ENCODE data around the gene TLCD3B. TPM values are rescaled to one million over a fixed set of nuclear protein-coding genes. Genes with fewer than 3 reads are reported as not detected.

TLCD3B gene
- total and polyA plus RNA-seq, 2 of the 4 experiments (the other 2 are of a cell fraction): 0.19 TPM; not detected in 1

DNA sequence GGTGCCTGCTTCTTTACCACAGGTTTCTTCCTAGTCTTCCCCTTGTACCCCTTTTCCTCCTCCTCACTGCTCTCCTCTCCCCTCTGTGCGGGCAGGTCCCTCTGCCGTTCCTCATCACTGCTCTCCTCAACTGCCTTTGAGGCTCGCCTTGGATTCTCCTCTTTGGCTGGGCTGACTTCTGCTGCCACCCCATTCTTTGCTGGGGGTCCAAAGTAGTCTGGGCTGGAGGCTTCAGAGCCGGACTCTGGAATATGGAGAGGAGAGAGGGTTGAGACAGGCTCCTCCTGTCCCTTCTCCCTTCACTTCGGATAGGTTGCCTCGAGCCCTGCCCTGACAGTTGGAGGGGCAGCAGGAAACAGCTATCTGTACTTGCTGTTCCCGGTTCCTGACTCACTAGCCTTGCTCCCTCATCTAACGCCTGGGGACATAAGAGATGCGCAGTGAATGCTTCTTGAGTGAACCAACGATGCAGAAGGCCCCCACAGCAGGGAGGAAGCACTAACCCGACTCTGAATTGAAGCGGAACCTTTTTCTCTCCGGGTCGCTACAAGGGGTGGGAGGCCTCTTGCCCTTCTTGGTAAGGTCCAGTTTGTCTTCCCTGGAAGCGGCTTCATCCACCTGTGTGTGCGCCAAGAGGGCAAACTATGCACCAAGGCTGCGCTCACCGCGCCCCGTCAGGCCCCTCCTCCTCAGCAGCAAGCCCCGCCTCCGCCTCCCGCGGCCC is 36.3 kb downstream of the TLCD3B start:
- H3K56ac ChIP-seq (ENCODE audit: extremely low read depth, insufficient read depth, low read length): peak overlapping the region; percentile 56; the same call in 1 of the 2 replicates
- peak overlapping the region; percentile 2 for H3K14ac ChIP-seq (replicated peaks; ENCODE audit: low read depth, low read length)
- peak overlapping the region; percentile 70 for H3K4me2 ChIP-seq (ENCODE audit: low read depth, low read length)
- BruUV-seq (replicated peaks): no TSS peak
- peak overlapping the region; percentile 68 for H2AK9ac ChIP-seq (replicated peaks; ENCODE audit: low read depth, low read length, poor library complexity)
- peak overlapping the region; percentile 64 for H3K4ac ChIP-seq (ENCODE audit: low read depth, low read length)
- peak overlapping the region; percentile 67; the same call in 1 of the 2 replicates for H3K23ac ChIP-seq (ENCODE audit: low read depth, low read length)
- H3K36me3 ChIP-seq (ENCODE audit: control insufficient read depth, insufficient read depth, low read length): peaks cover 18% of the 10 kb centered on the region
- H2BK15ac ChIP-seq (ENCODE audit: low read depth, low read length): no peak overlapping the region
- H3K9me1 ChIP-seq (ENCODE audit: insufficient read depth, low read length): peaks cover 7% of the 10 kb centered on the region; the same call in 1 of the 2 replicates
- peak; percentile 66 for DNase-seq
- no peak overlapping the region; the same call in 1 of the 2 replicates for H2BK120ac ChIP-seq (ENCODE audit: low read depth, low read length)
- H3K79me1 ChIP-seq (ENCODE audit: low read depth in 1 of 2, low read length in 2 of 2): peaks cover 13 to 45% of the 10 kb centered on the region in 2 experiments; a peak in 3 of 4 replicates
- intact Hi-C loops (cut with micrococcal nuclease): loop anchor here (2.0 to 5.0 kb wide), 2 partner anchors 67 to 132 kb away; partner anchors contain the start of genes CDIPT and KCTD13
- POLR2A ChIA-PET (ENCODE audit: unreplicated experiment): no interaction called here
- peaks cover 8% of the 10 kb centered on the region for H3K4me1 ChIP-seq (ENCODE audit: control insufficient read depth, insufficient read depth, low read length)
- no peaks in the 10 kb centered on the region for H3K27me3 ChIP-seq (ENCODE audit: control insufficient read depth, insufficient read depth, low read length)
- no peaks in the 10 kb centered on the region for H4K20me1 ChIP-seq (ENCODE audit: insufficient read depth, low read length)
- H4K8ac ChIP-seq (ENCODE audit: low read depth in 2 of 2, low read length in 2 of 2): peak overlapping the region; percentile 93
- H2AK5ac ChIP-seq (ENCODE audit: low read depth, low read length): peak overlapping the region; percentile 61
- TF ChIP-seq MAZ (IDR thresholded peaks at IDR 0.05; ENCODE audit: borderline replicate concordance, low read depth, low read length) (no peak), USF2 (IDR thresholded peaks at IDR 0.05; ENCODE audit: low read depth, low read length) (no peak), RAD21 (IDR thresholded peaks at IDR 0.05; ENCODE audit: low read length) (no peak), ELK1 (IDR thresholded peaks at IDR 0.05; ENCODE audit: borderline replicate concordance, low read depth, low read length) (no peak), BHLHE40 (IDR thresholded peaks at IDR 0.05; ENCODE audit: low read depth, low read length) (no peak), SMC3 (IDR thresholded peaks at IDR 0.05; ENCODE audit: low read depth, low read length) (no peak), CEBPB (IDR thresholded peaks at IDR 0.05; ENCODE audit: low read depth, low read length) (no peak), MAFK (IDR thresholded peaks at IDR 0.05; ENCODE audit: low read depth, low read length) (no peak), CHD1 (IDR thresholded peaks at IDR 0.05; ENCODE audit: low read depth, low read length) (no peak), NFE2L2 (IDR thresholded peaks at IDR 0.05; ENCODE audit: low read depth, low read length) (no peak), POLR2A (IDR thresholded peaks at IDR 0.05; ENCODE audit: low read depth, low read length) (no peak), FOS (IDR thresholded peaks at IDR 0.05; ENCODE audit: low read depth, low read length) (no peak)
- TF ChIP-seq, protein P1, sequence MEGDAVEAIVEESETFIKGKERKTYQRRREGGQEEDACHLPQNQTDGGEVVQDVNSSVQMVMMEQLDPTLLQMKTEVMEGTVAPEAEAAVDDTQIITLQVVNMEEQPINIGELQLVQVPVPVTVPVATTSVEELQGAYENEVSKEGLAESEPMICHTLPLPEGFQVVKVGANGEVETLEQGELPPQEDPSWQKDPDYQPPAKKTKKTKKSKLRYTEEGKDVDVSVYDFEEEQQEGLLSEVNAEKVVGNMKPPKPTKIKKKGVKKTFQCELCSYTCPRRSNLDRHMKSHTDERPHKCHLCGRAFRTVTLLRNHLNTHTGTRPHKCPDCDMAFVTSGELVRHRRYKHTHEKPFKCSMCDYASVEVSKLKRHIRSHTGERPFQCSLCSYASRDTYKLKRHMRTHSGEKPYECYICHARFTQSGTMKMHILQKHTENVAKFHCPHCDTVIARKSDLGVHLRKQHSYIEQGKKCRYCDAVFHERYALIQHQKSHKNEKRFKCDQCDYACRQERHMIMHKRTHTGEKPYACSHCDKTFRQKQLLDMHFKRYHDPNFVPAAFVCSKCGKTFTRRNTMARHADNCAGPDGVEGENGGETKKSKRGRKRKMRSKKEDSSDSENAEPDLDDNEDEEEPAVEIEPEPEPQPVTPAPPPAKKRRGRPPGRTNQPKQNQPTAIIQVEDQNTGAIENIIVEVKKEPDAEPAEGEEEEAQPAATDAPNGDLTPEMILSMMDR (conservative IDR thresholded peaks at IDR 0.05; ENCODE audit: low read depth, low read length): no peak
- no peak overlapping the region for H3K18ac ChIP-seq (ENCODE audit: low read depth, low read length)
- in situ Hi-C loops (cut with MboI; ENCODE audit: low sequenced_read_pairs): no loop called here
- peak overlapping the region; percentile 99 for H2AFZ ChIP-seq (replicated peaks; ENCODE audit: low read length, poor library complexity)
- H3K9me3 ChIP-seq (ENCODE audit: control insufficient read depth, insufficient read depth, low read length): no peaks in the 10 kb centered on the region
- dilution Hi-C loops (cut with HindIII; ENCODE audit: low sequenced_read_pairs, unreplicated experiment): no loop called here
- peak overlapping the region; percentile 71 for H2BK5ac ChIP-seq (ENCODE audit: low read depth, low read length, poor library complexity, severe bottlenecking)
- peak overlapping the region; percentile 65 for H3K4me3 ChIP-seq (ENCODE audit: insufficient read depth, low read depth, low read length)
- H2BK20ac ChIP-seq (ENCODE audit: low read depth, low read length): no peak overlapping the region
- peak overlapping the region; percentile 35 for H4K5ac ChIP-seq (ENCODE audit: low read depth, low read length)
- H4K91ac ChIP-seq (ENCODE audit: insufficient read depth, low read depth, low read length): peak overlapping the region; percentile 47; the same call in 1 of the 2 replicates
- CTCF ChIA-PET: interaction anchor here (1.7 kb wide), 1 partner anchor 179 kb away, joined by 4 read pairs; the partner anchor contains the start of gene PAGR1
- ATAC-seq (ENCODE audit: low read depth): peak; percentile 10; the same call in 1 of the 2 replicates
- H3K27ac ChIP-seq (ENCODE audit: insufficient read depth, low read length): peak overlapping the region; percentile 70; the same call in 1 of the 2 replicates
- WGBS, 2 experiments (ENCODE audit: extremely low coverage in 2 of 2, insufficient read length in 1 of 2): 7% methylated on average over 11 of the region's 24 CpGs; no CpG with 5 or more reads in 1 of the 2 experiments
- peak overlapping the region; percentile 85 for H3K9ac ChIP-seq (ENCODE audit: low read depth, low read length)
